ENCODE measurements around the gene APH1A.

Gene APH1A

GRCh38 chr1:150259217-150259616, 9.6 kb downstream of the APH1A start:
- no peak for DNase-seq (ENCODE audit: low read depth)
- peak overlapping the region; percentile 33 for H3K4me3 ChIP-seq (ENCODE audit: low read length)
- TF ChIP-seq CTCF (conservative IDR thresholded peaks at IDR 0.05; ENCODE audit: low read depth, low read length), result no peak

- H3K4me3 ChIP-seq (ENCODE audit: low read length), result peak within 1 kb of the TSS; percentile 54
- DNase-seq (ENCODE audit: low read depth), result no peak
- TF ChIP-seq CTCF (conservative IDR thresholded peaks at IDR 0.05; ENCODE audit: low read depth, low read length), result no peak
Observed at GRCh38 chr1:150257624-150258585, 10.9 kb downstream of the APH1A start, which contains the start of gene CA14. TSS of gene CA14 (plus strand) at chr1:150257774. CDS start at chr1:150258129, 355 bp downstream.

GRCh38 chr1:150256554-150257341, 12.1 kb downstream of the APH1A start:
- TF ChIP-seq CTCF (conservative IDR thresholded peaks at IDR 0.05; ENCODE audit: low read depth, low read length), result no peak
- peak overlapping the region; percentile 54 for H3K4me3 ChIP-seq (ENCODE audit: low read length)

GRCh38 chr1:150256198-150256553, 12.6 kb downstream of the APH1A start:
- peak overlapping the region; percentile 54 for H3K4me3 ChIP-seq (ENCODE audit: low read length)

More at GRCh38 chr1:150256554-150257341, 12.1 kb downstream of the APH1A start:
- DNase-seq (ENCODE audit: low read depth), result peak; percentile 55

GRCh38 chr1:150249936-150250335, 18.9 kb downstream of the APH1A start:
- H3K4me3 ChIP-seq (ENCODE audit: low read length), result no peak overlapping the region
- no peak for TF ChIP-seq CTCF (conservative IDR thresholded peaks at IDR 0.05; ENCODE audit: low read depth, low read length)
- no peak for DNase-seq (ENCODE audit: low read depth)

More at GRCh38 chr1:150256198-150256553, 12.6 kb downstream of the APH1A start:
- TF ChIP-seq CTCF (conservative IDR thresholded peaks at IDR 0.05; ENCODE audit: low read depth, low read length), result no peak
- no peak for DNase-seq (ENCODE audit: low read depth)

GRCh38 chr1:150243003-150243402, 25.8 kb downstream of the APH1A start:
- no peak for DNase-seq (ENCODE audit: low read depth)
- TF ChIP-seq CTCF (conservative IDR thresholded peaks at IDR 0.05; ENCODE audit: low read depth, low read length), result no peak

More at GRCh38 chr1:150243003-150243402, 25.8 kb downstream of the APH1A start:
- H3K4me3 ChIP-seq (ENCODE audit: low read length), result no peak overlapping the region

Data from retinal pigment epithelial cell (primary cell).